K562 (cell line): ENCODE measurements around the gene GRB14.

ENCODE experiments used
- GTF2F1 ChIP-seq: IDR thresholded peaks from 2 replicates; pipeline ENCODE4 v1.6.1; 2011; ENCODE audit warnings: low read depth, low read length, improper control_type of control experiment
- PURB ChIP-seq: sonication (generic); formaldehyde crosslinking; IDR thresholded peaks from 2 replicates; pipeline ENCODE4 v1.9.0; 2021; ENCODE audit warnings: low read depth, mild to moderate bottlenecking, missing genetic modification reagents
- YY1 ChIP-seq, 3 experiments: IDR thresholded peaks; 2 replicates each; pipeline ENCODE4 v1.6.1; 2011; ENCODE audit warnings: low read length in 2 of 3, mild to moderate bottlenecking in 2 of 3, moderate library complexity in 2 of 3, borderline replicate concordance in 1 of 3, control low read depth in 1 of 3, low read depth in 1 of 3; ENCODE audit not compliant: insufficient read depth in 3 of 3, insufficient replicate concordance in 2 of 3, control insufficient read depth in 1 of 3, insufficient read length in 1 of 3; ENCODE audit errors: extremely low read depth in 1 of 3

DNA sequence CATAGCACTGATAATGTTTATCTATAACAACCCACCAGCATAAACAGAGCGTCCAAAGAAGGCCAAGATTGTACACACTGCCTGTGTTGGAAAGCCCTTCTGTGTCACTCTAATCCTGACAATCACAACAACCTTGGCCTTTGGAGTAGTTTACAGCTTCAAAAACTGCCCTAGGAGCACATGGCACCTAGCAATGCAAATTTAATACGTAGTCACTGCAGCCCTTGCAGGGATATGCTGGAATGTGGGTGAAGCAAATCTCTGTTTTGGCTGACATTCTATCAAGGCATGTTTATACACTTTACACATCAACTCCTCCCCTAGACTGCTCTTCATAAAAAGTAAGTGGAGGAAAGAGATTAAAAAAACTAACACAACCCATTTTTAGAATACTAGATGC is 66.8 kb downstream of the GRB14 start:
- TF ChIP-seq YY1 (IDR thresholded peaks at IDR 0.05; ENCODE audit: borderline replicate concordance in 1 of 3, control insufficient read depth in 1 of 3, extremely low read depth in 1 of 3, insufficient read depth in 3 of 3, insufficient read length in 1 of 3, insufficient replicate concordance in 2 of 3, low read depth in 1 of 3, low read length in 2 of 3), result no peak
- TF ChIP-seq PURB (CRISPR knock-in tag), result no peak
- TF ChIP-seq GTF2F1, result no peak
